Measurements from ENCODE around the gene HINT1. TPM values are rescaled to one million over a fixed set of nuclear protein-coding genes. Genes with fewer than 3 reads are reported as not detected.
A peak's percentile ranks its signal among the peaks of the same experiment; 100 is the strongest.

Gene HINT1
- total and polyA plus RNA-seq, 9 of the 15 experiments (the other 6 are each of a cell fraction or from before 2014, with no cell fraction given): 296 to 1,027 (median 500) TPM

DNA sequence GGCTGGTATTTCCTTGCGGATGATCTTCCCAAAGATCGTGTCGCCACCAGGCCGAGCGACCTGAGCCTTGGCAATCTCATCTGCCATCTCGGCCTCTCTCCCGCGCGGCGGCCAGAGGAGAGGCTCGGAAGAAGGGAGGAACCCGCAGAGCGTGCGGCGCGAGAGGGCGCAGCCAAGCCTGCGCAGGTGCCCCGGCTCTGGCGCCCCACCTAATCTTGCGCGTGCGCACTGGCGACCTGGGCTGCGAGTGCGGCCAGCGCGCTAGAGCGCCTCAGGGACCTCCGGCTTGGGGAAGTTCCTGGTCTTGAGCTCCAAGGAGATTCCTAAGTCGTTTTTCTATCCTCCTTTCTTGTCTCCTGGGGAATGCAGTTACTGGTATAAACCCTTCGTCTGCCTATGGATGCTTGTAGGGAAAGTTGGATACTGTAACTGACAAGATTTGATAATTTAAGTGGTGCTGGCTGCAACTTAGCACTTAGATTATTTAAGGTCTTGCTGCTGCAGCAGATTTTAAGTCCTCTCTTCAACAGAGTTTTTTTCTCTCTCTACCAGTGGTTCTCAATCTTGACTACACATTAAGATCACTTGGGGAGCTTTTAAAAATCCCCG, at the start of gene HINT1 (continued):
- TF ChIP-seq, protein P1, sequence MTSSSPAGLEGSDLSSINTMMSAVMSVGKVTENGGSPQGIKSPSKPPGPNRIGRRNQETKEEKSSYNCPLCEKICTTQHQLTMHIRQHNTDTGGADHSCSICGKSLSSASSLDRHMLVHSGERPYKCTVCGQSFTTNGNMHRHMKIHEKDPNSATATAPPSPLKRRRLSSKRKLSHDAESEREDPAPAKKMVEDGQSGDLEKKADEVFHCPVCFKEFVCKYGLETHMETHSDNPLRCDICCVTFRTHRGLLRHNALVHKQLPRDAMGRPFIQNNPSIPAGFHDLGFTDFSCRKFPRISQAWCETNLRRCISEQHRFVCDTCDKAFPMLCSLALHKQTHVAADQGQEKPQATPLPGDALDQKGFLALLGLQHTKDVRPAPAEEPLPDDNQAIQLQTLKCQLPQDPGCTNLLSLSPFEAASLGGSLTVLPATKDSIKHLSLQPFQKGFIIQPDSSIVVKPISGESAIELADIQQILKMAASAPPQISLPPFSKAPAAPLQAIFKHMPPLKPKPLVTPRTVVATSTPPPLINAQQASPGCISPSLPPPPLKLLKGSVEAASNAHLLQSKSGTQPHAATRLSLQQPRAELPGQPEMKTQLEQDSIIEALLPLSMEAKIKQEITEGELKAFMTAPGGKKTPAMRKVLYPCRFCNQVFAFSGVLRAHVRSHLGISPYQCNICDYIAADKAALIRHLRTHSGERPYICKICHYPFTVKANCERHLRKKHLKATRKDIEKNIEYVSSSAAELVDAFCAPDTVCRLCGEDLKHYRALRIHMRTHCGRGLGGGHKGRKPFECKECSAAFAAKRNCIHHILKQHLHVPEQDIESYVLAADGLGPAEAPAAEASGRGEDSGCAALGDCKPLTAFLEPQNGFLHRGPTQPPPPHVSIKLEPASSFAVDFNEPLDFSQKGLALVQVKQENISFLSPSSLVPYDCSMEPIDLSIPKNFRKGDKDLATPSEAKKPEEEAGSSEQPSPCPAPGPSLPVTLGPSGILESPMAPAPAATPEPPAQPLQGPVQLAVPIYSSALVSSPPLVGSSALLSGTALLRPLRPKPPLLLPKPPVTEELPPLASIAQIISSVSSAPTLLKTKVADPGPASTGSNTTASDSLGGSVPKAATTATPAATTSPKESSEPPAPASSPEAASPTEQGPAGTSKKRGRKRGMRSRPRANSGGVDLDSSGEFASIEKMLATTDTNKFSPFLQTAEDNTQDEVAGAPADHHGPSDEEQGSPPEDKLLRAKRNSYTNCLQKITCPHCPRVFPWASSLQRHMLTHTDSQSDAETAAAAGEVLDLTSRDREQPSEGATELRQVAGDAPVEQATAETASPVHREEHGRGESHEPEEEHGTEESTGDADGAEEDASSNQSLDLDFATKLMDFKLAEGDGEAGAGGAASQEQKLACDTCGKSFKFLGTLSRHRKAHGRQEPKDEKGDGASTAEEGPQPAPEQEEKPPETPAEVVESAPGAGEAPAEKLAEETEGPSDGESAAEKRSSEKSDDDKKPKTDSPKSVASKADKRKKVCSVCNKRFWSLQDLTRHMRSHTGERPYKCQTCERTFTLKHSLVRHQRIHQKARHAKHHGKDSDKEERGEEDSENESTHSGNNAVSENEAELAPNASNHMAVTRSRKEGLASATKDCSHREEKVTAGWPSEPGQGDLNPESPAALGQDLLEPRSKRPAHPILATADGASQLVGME (CRISPR knock-in tag; IDR thresholded peaks at IDR 0.05): no peak
- TF ChIP-seq, protein P2, sequence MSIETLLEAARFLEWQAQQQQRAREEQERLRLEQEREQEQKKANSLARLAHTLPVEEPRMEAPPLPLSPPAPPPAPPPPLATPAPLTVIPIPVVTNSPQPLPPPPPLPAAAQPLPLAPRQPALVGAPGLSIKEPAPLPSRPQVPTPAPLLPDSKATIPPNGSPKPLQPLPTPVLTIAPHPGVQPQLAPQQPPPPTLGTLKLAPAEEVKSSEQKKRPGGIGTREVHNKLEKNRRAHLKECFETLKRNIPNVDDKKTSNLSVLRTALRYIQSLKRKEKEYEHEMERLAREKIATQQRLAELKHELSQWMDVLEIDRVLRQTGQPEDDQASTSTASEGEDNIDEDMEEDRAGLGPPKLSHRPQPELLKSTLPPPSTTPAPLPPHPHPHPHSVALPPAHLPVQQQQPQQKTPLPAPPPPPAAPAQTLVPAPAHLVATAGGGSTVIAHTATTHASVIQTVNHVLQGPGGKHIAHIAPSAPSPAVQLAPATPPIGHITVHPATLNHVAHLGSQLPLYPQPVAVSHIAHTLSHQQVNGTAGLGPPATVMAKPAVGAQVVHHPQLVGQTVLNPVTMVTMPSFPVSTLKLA (conservative IDR thresholded peaks at IDR 0.05): peak; percentile 48 to 50
- TF ChIP-seq TBP (optimal IDR thresholded peaks at IDR 0.05; ENCODE audit: low read depth, low read length): peak; percentile 85
- TF ChIP-seq SUPT5H (IDR thresholded peaks at IDR 0.05): peak; percentile 76
- TF ChIP-seq NR3C1 (CRISPR knock-in tag; IDR thresholded peaks at IDR 0.05): no peak
- no peak for TF ChIP-seq ZBED1 (IDR thresholded peaks at IDR 0.05)
- no peak for TF ChIP-seq ZNF224 (CRISPR knock-in tag; IDR thresholded peaks at IDR 0.05)
- TF ChIP-seq FIP1L1 (IDR thresholded peaks at IDR 0.05; ENCODE audit: low read depth, low read length, poor library complexity, severe bottlenecking): no peak
- no peak for TF ChIP-seq RFX1 (IDR thresholded peaks at IDR 0.05)
- no peak for TF ChIP-seq SRSF1 (IDR thresholded peaks at IDR 0.05; ENCODE audit: low read depth, low read length)
- no peak; the same call in 1 of the 2 replicates for TF ChIP-seq CBX1 (IDR thresholded peaks at IDR 0.05; ENCODE audit: low read depth)
- no peak for TF ChIP-seq HNRNPUL1 (IDR thresholded peaks at IDR 0.05; ENCODE audit: low read length)
- TF ChIP-seq ZNF217 (CRISPR knock-in tag; IDR thresholded peaks at IDR 0.05): no peak
- no peak for TF ChIP-seq ZNF79 (CRISPR knock-in tag; IDR thresholded peaks at IDR 0.05; ENCODE audit: low read depth)
- TF ChIP-seq, protein P3, sequence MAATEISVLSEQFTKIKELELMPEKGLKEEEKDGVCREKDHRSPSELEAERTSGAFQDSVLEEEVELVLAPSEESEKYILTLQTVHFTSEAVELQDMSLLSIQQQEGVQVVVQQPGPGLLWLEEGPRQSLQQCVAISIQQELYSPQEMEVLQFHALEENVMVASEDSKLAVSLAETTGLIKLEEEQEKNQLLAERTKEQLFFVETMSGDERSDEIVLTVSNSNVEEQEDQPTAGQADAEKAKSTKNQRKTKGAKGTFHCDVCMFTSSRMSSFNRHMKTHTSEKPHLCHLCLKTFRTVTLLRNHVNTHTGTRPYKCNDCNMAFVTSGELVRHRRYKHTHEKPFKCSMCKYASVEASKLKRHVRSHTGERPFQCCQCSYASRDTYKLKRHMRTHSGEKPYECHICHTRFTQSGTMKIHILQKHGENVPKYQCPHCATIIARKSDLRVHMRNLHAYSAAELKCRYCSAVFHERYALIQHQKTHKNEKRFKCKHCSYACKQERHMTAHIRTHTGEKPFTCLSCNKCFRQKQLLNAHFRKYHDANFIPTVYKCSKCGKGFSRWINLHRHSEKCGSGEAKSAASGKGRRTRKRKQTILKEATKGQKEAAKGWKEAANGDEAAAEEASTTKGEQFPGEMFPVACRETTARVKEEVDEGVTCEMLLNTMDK (IDR thresholded peaks at IDR 0.05; ENCODE audit: borderline replicate concordance, insufficient read depth, low read depth, low read length, poor library complexity, severe bottlenecking): peak; percentile 42
- TF ChIP-seq CBFA2T3 (IDR thresholded peaks at IDR 0.05): peak; percentile 16; the same call in 1 of the 2 replicates
- no peak for TF ChIP-seq ASH1L (IDR thresholded peaks at IDR 0.05; ENCODE audit: borderline replicate concordance, low read depth, partially characterized antibody)
- TF ChIP-seq BRD4 (IDR thresholded peaks at IDR 0.05): no peak
- no peak for TF ChIP-seq HDAC6 (IDR thresholded peaks at IDR 0.05; ENCODE audit: low read depth, low read length)
- TF ChIP-seq SETDB1 (IDR thresholded peaks at IDR 0.05; ENCODE audit: low read length): no peak
- TF ChIP-seq ZNF3 (CRISPR knock-in tag; IDR thresholded peaks at IDR 0.05): no peak
- no peak for TF ChIP-seq CHD2 (IDR thresholded peaks at IDR 0.05; ENCODE audit: low read depth, low read length)

All from K562 (cell line).